Fibroblast of lung (primary cell): ENCODE results near the gene PAFAH1B1.
"Not testable (repeated sequence)": the region's sequence is repeated elsewhere in the genome, so short reads cannot be mapped to it uniquely, and the experiment has no call there.

ENCODE experiments used
- CTCF ChIP-seq, 2 donors: IDR thresholded peaks in 1 of 2; conservative IDR thresholded peaks in 1 of 2; 1 replicate in 1 of 2; 2 replicates in 1 of 2; pipeline ENCODE4 v1.5.1; 2011 to 2012; ENCODE audit warnings: low read length in 2 of 2, control low read depth in 1 of 2, inconsistent platforms in 1 of 2, low read depth in 1 of 2, mild to moderate bottlenecking in 1 of 2
- EZH2 ChIP-seq: IDR thresholded peaks from 2 replicates; pipeline ENCODE4 v1.5.1; 2012; ENCODE audit warnings: low read length, control low read depth, mild to moderate bottlenecking; ENCODE audit errors: missing control alignments

- not testable (repeated sequence) for TF ChIP-seq CTCF (conservative IDR thresholded peaks at IDR 0.05 in 1 of 2, IDR thresholded peaks at IDR 0.05 in 1 of 2; ENCODE audit: low read depth in 1 of 2, low read length in 2 of 2); EZH2
Measured at GRCh38 chr17:2660410-2660809, 67.0 kb downstream of the PAFAH1B1 start.
